RWPE2 (cell line): Measurements from ENCODE around the gene FAXC.

Experiments
- ATAC-seq: fragments of 200-7000 bp; cut with Tn5 transposase; 3 replicates; pipeline ENCODE4 v1.9.1; 2021; ENCODE audit warnings: low read depth
- DNase-seq: peaks from one replicate; pipeline ENCODE4 v3.0.0-alpha.2; 2020; ENCODE audit warnings: low spot score
- H3K27ac ChIP-seq: fragments of 450-650 bp; 2 replicates; pipeline ENCODE4 v1.5.1; 2017; ENCODE audit warnings: mild to moderate bottlenecking; ENCODE audit not compliant: poor library complexity, severe bottlenecking
- H3K27me3 ChIP-seq: fragments of 250-450 bp; sonication (Bioruptor Pico); 2 replicates; pipeline ENCODE4 v1.5.1; 2021; ENCODE audit warnings: mild to moderate bottlenecking, moderate library complexity; ENCODE audit not compliant: insufficient read depth, poor library complexity, severe bottlenecking
- H3K36me3 ChIP-seq: fragments of 250-450 bp; sonication (Bioruptor Pico); 2 replicates; pipeline ENCODE4 v1.5.1; 2020; ENCODE audit warnings: low read depth, mild to moderate bottlenecking, moderate library complexity
- H3K4me1 ChIP-seq: fragments of 250-450 bp; sonication (Bioruptor Pico); 2 replicates; pipeline ENCODE4 v1.5.1; 2021; ENCODE audit warnings: mild to moderate bottlenecking, moderate library complexity; ENCODE audit not compliant: insufficient read depth, poor library complexity, severe bottlenecking
- H3K4me3 ChIP-seq: fragments of 250-450 bp; sonication (Bioruptor Pico); 2 replicates; pipeline ENCODE4 v1.5.1; 2021; ENCODE audit warnings: mild to moderate bottlenecking, moderate library complexity; ENCODE audit not compliant: severe bottlenecking
- H3K9me3 ChIP-seq: fragments of 250-450 bp; sonication (Bioruptor Pico); 2 replicates; pipeline ENCODE4 v1.5.1; 2021; ENCODE audit warnings: mild to moderate bottlenecking, moderate library complexity; ENCODE audit not compliant: severe bottlenecking
- CTCF ChIP-seq: fragments of 450-650 bp; IDR thresholded peaks from one replicate; pipeline ENCODE4 v1.5.1; 2017; ENCODE audit warnings: mild to moderate bottlenecking, moderate library complexity; ENCODE audit not compliant: poor library complexity, severe bottlenecking

Gene FAXC

GRCh38 chr6:99353126-99353525 lies 3.7 kb upstream of the FAXC start:
- no peak for TF ChIP-seq CTCF
- no peak for DNase-seq
- ATAC-seq, result no peak
- no peaks in the 10 kb centered on the region for H3K9me3 ChIP-seq
- no peak overlapping the region for H3K27ac ChIP-seq
- H3K36me3 ChIP-seq, result no peaks in the 10 kb centered on the region
- no peak overlapping the region for H3K4me3 ChIP-seq
- H3K4me1 ChIP-seq, result peaks cover 10% of the 10 kb centered on the region
- H3K27me3 ChIP-seq, result no peaks in the 10 kb centered on the region

GRCh38 chr6:99350573-99350972 lies 1.1 kb upstream of the FAXC start:
- no peak for TF ChIP-seq CTCF
- ATAC-seq (no peak), DNase-seq (no peak)
- Histone ChIP-seq H3K36me3 (no peaks in the 10 kb centered on the region), H3K27me3 (no peaks in the 10 kb centered on the region), H3K9me3 (no peaks in the 10 kb centered on the region), H3K27ac (no peak overlapping the region), H3K4me1 (peaks cover 10% of the 10 kb centered on the region), H3K4me3 (peak overlapping the region; percentile 68)

DNA sequence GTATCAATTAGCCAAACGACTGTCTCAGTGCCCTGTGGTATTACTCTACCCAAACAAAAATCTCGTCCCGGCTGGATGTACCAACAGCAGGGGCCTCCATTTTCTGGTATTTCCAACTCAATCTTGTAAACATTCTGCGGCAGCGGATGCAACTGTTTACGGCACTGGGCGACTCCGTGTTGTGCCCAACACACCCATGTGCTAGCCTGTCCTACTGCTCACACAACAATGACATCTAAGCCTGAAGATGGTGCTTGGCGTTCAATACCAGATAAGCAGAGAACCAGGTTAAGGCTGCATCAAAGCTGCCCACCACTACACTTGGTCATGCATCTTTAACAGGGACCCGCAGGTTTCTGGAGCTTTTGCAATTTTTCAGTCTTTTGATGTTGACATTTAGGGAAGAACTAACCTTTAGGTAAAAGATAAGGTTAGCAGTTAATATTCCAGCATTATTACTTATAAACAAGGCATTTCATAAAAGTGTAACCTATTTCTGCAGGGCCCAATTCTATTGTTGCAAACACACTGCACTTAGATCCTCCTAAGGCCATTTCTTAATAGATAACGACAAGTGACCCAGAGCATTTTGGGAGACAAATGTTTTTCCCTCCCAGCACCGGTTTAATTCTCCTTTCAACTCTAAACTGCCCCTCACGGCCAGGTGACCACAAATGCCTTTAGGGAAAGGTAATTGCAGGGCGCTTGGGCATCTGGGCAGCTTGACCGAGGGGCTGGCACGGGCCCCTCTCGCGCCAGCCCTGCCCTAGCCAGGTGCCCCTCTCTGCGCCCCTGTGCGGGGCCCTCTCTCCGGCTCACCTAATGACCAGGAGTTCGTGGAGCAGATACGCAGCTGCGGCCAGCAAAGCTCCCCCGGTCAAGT lies 945 bp downstream of the FAXC start:
- ATAC-seq, result no peak
- Histone ChIP-seq H3K9me3 (no peaks in the 10 kb centered on the region), H3K4me1 (peaks cover 15% of the 10 kb centered on the region), H3K27me3 (no peaks in the 10 kb centered on the region), H3K36me3 (no peaks in the 10 kb centered on the region), H3K4me3 (peak overlapping the region; percentile 68), H3K27ac (no peak overlapping the region)
- no peak for DNase-seq
- TF ChIP-seq CTCF, result no peak

DNA sequence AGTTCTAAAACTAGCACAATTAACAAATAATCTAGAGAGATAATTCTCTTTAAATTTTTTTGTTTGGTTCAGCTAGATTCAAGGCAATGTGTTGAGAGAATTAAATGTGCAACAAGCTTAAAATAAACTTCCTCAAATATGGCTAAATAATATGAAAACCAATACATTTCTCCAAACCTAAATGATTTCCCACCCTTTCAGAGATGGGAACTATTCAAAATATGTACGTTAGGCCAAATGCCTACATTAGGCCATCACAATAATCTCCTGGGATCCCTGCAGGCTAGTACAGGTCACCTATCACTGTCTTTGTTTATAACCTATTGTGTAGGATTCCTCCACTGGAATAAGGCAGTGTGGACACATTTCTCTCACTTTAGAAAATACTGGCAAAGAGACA lies 1.7 kb downstream of the FAXC start:
- Histone ChIP-seq H3K27ac (no peak overlapping the region), H3K27me3 (no peaks in the 10 kb centered on the region), H3K9me3 (no peaks in the 10 kb centered on the region), H3K4me1 (peaks cover 15% of the 10 kb centered on the region), H3K4me3 (no peak overlapping the region), H3K36me3 (no peaks in the 10 kb centered on the region)
- TF ChIP-seq CTCF, result no peak
- DNase-seq, result no peak
- ATAC-seq, result no peak

DNA sequence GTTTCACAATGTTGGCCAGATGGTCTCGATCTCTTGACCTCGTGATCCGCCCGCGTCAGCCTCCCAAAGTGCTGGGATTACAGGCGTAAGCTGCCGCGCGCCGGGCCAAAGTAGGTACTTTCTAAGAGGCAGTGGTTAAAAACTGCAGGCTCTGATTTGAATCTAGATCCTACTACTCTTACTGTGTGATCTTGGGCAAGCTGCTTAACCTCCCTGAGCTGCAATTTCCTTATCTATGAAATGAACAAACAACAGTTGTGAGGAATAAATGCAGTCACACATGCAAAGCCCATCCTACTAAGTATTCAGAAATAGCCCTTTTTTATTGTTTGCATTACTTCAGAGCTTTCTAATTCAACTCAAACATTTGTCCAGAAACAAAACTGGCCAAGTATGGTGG lies 2.9 kb downstream of the FAXC start:
- H3K4me3 ChIP-seq, result no peak overlapping the region
- no peaks in the 10 kb centered on the region for H3K36me3 ChIP-seq
- no peaks in the 10 kb centered on the region for H3K9me3 ChIP-seq
- ATAC-seq (no peak), DNase-seq (no peak)
- no peak overlapping the region for H3K27ac ChIP-seq
- no peak for TF ChIP-seq CTCF
- H3K4me1 ChIP-seq, result peaks cover 15% of the 10 kb centered on the region
- no peaks in the 10 kb centered on the region for H3K27me3 ChIP-seq
